Tongue (tissue), 2 donors: ENCODE data around the gene PLEKHM2. TPM values are rescaled to one million over a fixed set of nuclear protein-coding genes. Genes with fewer than 3 reads are reported as not detected.
A peak's percentile ranks its signal among the peaks of the same experiment; 100 is the strongest.
"Not testable (repeated sequence)": the region's sequence is repeated elsewhere in the genome, so short reads cannot be mapped to it uniquely, and the experiment has no call there.

Source experiments
- DNase-seq: peaks from one replicate; pipeline ENCODE4 v3.0.0-alpha.2; 2015
- total RNA-seq: library from RNA; depleted of rRNA; stranded (reverse); fragments of >200 nt; gene quantifications from one replicate; pipeline ENCODE4 v1.2.3, GENCODE V29; 2014

The PLEKHM2 gene
- total RNA-seq, 1 donor from 2014 or later, result 55.1 TPM

DNA sequence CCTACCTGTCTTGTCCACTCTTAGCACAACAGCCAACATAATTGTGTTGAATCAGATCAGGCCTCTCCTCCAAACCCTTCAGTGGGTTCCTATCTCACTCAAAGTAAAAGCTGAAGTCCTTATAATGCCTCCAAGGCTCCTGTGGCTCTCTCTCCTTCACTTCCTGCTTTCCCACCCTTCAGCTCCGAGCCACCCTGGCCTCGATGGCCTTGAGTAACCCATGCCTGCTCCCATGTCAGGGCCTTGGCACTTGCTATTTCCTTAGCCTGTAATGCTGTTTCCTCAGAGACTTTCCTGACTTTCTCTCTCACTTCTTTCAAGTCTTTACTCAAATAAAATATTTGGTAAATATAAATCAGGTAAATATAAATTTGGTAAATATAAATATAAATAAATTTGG, 8.1 kb upstream of the PLEKHM2 start:
- no peak for DNase-seq

DNA sequence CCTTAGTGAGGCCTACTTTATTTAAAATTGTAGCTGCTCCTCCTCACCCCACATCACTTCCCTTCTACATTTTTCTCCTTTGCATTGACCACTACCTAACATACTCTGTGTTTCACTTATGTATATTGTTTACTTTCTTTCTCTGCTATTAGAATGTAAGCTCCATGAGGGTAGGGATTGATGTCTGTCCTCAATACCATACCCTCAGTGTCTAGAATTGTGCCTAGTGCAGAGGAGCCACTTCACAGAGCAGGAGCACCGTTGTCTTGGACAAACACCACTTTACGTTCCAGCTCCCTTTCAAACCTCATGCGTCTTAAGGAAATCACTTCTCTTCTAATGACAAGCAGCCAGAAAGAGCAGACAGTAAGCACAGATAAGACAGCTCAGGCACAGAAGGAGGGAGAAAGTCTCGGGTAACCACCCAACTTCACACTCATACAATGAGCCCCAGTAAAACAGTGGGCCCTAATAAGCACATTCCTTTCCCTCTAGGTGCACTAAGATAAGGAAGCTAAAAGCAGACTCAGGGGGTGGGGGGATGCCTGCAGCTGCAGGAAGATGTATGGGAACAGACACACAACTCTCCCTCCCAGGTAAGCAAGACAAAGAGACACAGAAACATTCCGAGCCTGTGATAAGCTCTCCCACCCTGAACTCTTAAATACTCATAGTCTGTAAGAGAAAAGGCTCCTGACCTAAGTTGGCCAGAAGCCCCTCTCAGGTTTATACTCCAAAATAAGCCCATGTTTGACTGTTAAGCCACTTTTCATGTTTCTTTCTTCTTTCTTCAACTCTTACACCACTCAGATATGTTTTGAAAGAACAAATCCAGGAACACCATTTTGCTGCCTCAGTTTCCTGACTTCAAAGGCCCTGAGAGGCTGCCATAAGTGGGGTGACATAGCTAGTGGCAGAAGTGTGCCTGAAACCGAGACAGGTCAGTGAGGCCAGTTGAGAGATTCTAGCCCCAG, 7.1 kb upstream of the PLEKHM2 start:
- DNase-seq, result no peak

DNA sequence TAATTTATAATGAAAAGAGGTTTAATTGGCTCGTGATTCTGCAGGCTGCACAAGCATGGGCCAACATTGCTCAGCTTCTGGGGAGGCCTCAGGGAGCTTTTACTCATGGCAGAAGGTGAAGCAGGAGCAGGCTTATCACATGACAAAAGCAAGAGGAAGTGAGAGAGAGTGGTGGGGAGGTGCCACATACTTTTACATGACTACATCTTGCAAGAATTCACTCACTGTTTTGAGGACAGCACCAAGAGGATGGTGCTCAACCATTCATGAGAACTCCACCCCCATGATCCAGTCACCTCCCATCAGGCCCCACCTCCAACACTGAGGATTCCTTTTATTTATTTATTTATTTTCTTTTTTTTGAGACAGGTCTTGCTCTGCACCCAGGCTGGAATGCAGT, 5.5 kb upstream of the PLEKHM2 start:
- DNase-seq, result no peak

DNA sequence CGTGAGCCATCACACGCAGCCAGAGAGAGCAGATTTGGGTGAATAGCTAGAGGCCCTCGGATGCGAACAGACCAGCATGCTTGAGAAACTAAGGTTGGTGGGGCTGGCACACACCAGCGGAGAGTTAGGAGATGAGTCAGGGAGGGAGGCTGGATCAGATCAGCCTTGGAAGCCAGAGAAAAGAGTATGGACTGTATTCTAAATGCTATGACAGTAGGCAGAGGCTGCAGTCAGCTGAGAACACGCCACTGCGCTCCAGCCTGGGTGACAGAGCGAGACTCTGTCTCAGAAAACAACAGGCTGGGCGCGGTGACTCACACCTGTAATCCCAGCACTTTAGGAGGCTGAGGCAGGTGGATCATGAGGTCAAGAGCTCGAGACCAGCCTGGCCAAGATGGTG, 4.0 kb upstream of the PLEKHM2 start:
- DNase-seq, result no peak

DNA sequence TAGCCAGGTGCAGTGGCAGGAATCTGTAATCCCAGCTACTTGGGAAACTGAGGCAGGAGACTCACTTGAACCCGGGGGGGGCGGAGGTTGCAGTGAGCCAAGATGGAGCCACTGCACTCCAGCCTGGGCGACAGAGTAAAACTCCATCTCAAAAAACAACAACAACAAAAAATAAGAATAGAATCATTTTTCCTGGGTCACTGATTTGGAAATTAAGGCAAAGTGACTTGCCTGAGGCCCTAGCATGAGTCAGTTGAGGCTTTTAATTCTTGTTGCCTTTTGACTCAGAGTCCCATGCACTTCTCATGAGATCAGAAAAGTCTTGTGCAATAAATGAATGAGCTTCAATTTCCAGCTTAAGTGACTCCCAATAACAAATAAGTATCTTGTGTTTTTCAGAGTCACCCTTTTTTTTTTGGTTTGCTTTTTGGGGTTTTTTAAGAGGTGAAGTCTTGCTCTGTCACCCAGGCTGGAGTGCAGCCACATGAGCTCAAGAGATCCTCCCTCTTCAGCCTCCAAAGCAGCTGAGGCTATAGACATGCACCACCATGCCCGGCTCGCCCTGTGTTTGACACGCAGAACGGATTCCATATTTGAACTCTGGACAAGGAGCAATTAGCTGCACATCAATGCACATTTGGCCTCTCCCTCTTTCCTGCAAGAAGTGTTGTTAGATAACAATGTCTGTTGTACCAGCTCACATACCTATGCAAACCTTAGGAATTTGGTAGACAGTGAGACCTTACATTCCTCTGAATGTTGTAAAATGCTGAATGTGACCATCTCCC, 3.4 kb upstream of the PLEKHM2 start:
- no peak for DNase-seq

DNA sequence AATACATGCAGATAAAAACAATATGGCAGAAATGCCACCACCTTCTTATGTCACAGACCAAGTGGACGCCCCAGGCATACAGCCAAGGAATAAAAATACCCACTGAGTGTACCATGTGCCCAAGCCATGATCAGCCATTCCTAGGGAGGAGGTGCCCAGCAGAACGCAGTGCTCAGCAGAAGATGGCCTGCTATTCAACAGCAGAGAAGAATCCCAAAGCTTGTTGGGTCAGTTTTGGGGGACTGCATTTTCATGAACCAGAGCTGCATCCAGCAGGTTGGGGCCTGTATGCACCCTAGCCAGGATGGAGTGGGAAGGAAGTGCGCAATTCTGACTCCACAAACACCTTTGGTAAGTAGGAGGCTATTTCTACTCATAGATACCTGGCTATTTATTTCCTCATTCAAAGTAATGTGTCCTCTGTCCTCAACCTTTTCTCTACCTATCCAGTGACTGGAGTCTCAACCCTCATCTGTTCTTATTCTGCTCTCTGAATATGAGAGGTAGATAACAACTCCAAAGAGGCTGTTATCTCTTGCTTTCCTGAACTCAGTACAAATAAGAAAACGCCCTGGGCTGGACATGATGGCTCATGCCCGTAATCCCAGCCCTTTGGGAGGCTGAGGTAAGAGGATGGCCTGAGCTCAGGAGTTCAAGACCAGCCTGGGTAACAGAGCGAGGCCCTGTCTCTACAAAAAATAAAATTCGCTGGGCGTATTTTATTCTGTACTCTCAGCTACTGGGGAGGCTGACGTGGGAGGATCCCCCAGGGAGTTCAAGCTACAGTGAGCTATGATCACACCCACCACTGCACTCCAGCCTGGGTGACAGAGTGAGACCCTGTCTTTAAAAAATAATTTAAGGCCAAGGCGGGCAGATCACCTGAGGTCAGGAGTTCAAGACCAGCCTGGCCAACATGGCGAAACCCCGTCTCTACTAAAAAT, 2.5 kb upstream of the PLEKHM2 start:
- DNase-seq, result peak; percentile 27

DNA sequence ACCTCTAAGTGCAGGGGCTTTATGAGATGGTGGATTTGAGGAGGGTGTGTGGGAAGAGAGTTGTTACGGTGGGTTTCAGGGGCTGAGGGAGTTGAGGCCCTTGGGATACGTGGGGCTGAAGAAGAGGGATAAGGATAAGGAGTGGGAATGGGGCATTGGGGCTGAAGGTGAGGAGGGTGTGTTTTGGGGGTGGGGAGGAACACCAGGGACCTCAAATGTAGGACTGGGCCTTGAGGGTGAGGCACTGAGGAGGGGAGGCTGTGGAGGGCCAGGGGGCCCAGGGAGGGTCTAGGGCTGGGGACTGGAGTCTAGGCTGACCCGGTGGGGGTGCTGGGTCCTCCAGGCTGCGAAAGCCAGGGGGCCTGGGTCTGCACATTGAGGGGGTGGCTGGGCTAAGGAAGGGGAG, 1.2 kb upstream of the PLEKHM2 start:
- no peak for DNase-seq

DNA sequence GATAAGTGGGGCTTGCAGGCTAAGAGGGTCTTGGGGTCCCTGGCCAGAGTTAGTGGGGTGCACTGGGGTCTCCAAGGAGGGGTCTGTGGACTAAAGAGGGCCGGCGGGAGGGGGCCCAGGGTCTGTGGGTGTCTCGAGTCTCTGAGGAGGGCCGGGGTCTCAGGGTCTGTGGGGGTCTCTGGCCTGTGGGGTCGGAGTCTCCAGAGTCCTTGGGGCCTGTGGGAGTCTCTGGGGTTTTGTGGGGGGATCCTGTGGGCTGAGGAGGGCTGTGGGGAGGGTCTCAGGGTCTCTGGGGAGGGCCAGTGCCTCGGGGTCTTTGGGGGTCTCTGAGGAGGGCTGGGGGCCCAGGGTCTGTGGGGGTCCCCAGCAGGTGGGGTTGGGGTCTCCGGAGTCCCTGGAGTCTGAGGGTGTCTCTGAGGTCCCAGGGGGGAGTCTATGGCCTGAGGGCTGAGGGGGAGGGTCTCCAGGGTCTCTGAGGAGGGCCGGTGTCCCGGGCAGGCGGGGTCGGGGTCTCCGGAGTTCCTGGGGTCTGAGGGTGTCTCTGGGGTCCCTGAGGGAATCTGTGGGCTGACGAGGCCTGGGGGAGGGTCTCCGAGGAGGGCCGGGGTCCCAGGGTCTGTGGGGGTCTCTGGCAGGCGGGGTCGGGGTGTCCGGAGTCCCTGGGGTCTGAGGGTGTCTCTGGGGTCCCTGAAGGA, 628 bp upstream of the PLEKHM2 start:
- no peak for DNase-seq

DNA sequence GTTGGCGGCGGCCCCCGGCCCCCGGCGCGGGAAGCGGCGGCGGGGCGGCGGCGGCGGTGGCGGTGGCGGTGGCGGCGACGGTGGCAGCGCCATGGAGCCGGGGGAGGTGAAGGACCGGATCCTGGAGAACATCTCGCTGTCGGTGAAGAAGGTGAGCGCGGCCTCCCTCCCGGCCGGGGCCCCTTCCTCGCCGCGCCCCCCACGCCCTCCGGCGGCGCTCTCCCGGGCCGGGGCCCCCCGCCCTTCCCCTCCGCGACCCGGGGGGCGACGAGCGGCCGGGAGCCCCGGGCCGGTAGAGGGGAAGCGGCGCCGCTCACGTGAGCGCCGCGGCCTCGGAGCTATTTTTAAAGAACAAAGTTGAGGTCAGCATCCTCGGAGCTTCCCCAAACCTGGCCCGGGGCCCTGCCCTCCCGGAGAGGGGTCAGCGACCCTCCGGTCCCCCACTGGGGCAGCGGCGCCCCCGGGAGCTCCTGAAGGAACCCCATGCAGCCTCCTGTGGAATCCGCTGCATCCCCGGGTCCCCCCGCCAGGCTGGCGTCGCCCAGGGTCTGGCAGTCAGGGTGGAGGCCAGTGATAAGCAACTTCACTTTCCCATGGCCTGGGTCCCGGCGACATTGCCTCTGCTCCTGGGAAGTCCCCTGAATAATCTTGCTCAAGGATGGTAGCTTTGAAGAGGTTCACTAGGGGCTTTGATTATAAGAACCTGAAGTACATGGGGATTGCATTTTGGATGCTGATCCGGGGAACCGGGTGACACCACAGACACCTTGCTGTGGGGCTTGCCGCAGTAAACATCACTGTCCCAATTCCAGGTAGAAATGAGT, 560 bp downstream of the PLEKHM2 start:
- peak; percentile 57 for DNase-seq

DNA sequence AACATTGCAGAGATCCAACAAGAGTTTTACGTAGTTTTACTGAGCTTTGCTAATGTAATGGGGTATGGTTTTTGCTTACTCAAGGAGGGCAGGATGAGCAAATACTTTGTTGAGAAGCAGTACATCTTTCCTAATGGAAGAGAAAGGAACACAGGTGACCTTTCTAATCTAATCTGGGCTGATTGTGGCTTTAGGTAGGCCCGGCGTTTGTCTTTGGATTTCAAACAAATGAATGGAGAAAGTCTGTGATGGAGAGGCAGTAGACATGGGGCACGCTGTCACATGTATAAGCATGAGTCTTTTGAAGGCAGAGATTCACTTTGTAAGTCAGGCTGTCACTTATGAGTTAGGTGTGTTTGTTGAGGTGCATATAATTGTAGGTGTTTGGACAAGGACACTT, 1.7 kb downstream of the PLEKHM2 start:
- DNase-seq, result peak; percentile 21

DNA sequence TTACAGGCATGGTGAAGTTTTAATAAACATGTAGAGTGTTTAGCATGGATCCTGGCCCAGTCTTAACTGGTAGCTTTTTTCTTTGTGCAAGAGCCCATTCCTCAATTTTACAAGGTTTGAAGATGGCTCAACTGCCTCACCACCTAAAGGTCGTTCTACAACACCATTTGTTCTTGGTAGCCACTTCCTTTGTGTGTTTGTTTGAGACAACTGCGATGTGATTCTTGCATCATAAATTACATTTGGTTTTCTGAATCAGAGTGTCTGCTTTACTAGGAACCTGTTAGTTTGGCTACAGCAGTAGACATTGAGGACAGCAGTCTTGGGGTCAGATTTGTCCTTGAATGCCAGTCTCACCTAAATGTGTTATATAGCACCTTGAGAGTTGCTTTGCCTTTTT, 3.3 kb downstream of the PLEKHM2 start:
- no peak for DNase-seq

DNA sequence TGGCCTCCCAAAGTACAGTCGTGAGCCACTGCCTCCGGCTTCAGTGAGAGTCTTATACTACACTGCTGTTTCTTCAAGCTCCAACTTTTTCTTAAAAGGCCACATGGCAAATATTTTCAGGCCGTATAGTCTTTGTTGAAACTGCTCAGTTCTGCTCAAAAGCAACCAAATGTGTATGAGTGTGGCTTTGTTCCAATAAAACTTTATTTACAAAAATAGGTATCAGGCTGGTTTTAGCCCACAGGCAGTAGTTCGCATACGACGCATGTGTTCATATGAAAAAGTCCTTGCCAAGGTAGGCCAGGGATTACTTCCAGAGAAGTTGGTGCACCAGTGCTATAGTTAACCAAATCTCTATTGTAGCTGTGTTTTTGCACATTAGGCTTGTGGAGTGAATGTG, 6.2 kb downstream of the PLEKHM2 start:
- DNase-seq, result no peak

DNA sequence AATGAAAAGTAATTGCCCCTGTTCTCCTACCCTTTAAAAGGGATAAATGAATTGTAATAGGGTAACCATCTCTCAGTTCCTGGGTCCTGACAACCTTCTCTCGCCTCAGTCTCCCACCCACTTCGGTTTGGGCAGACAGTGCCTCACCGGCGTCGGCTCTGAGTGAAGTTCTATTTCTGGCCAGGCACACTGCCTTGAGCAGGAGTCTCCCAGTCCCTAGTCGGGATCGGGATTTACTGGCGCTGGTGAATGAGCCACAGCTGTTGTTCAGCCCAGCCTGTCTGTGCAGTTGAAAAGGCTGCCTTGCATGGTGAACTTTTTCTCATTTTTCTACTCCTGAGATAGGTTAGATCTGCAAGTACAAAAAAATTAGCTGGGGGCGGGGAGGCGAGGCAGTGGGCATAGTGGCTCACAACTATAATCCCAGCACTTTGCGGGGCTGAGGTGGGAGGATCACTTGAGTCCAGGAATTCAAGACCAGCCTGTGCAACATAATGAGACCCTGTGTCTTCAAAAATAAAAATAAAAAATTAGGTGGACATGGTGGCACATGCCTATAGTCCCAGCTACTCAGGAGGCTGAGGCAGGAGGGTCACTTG, 7.4 kb downstream of the PLEKHM2 start:
- DNase-seq, result peak; percentile 79

DNA sequence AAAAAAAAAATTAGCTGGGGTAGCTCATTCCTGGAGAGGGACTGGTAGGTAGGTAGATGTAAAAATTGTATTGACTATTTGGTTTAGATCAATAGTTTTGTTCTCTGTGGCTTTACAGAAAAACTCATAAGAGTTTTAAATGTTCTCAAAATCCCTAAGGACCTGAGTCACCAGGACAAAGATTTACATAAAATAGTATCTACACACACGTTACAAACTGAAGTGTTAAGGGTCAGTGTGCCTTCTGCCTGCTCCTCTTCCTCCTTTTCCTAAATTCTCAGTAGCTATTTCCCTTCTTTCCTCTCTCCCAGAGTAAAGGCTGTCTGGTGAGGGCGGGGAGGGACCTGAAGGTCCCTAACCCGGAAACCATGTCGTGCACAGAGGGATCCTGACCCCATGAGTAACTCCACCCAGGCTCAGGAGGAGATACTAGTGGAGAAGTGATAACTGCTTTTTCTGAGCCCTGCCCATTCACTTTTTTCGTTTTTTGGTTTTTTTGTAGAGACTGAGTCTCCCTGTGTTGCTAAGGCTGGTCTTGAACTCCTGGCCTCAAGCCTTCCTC, 8.1 kb downstream of the PLEKHM2 start:
- DNase-seq, result no peak

DNA sequence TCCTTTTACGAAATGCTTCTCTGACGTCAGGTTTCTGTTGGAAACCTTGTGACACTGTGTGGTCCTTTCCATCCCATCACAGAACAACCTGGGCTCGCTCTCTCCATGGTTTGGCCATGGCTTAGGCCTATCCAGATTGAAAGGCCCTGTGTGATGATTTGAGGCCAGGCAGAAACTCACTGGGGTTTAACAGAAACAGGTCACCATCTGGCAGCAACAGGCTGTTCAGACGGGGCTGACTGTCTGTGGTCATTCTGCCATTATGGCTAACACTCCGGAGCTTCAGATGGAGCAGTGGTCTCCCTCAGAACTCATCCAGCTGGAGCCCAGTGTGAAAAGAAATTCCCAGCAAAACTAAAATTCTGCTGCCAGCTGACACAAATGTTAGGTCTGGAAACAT, 9.3 kb downstream of the PLEKHM2 start:
- DNase-seq, result no peak

DNA sequence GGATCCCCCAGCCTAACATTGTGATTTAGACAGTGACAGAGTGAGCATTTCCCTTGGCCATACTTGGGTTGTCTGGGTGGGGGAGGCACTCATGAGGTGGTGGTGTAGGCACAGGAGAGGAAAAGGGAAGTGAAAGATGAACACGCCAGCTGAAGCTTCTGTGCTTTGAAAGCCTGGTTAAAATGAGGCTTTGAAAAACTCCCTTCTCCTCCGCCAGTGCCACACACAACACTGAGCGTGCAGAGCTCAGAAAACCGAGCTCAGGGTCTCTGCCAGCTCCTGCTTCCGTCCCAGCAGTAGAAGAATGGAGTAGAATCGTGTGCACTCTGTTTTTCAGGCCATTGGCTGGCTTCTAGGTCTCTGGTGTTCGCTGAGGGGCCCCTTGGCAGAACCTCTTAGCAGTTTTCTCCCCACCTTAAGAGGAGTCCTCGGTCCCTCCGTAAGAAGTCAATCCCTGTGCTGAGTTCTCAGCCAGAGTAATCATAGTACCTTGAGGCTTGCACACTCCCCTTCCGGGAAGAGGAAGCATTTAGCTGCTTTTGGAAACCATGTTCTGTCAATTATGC, 12.9 kb downstream of the PLEKHM2 start:
- DNase-seq, result no peak

DNA sequence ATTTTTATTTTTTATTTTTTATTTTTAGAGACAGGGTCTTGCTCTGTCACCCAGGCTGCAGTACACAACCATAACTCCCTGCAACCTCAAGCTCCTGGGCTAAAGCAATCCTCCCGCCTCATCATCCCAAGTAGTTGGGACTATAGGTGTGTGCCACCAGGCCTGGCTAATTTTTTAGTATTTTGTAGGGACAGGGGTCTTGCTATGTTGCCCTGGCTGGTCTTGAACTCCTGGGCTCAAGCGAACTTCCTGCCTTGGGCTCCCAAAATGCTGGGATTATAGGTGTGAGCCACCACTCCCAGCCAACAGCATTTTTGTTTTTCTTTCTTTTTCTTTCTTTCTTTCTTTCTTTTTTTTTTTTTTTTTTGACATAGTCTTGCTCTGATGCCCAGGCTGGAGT, 14.1 kb downstream of the PLEKHM2 start:
- no peak for DNase-seq

DNA sequence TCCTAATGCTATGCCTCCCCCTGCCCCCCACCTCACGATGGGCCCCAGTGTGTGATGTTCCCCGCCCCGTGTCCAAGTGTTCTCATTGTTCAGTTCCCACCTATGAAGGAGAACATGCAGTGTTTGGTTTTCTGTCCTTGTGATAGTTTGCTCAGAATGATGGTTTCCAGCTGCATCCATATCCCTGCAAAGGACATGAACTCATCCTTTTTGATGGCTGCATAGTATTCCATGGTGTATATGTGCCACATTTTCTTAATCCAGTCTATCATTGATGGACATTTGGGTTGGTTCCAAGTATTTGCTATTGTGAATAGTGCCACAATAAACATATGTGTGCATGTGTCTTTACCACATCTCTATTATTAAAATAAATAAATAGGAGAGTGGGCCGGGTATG, 15.2 kb downstream of the PLEKHM2 start:
- DNase-seq, result not testable (repeated sequence)

DNA sequence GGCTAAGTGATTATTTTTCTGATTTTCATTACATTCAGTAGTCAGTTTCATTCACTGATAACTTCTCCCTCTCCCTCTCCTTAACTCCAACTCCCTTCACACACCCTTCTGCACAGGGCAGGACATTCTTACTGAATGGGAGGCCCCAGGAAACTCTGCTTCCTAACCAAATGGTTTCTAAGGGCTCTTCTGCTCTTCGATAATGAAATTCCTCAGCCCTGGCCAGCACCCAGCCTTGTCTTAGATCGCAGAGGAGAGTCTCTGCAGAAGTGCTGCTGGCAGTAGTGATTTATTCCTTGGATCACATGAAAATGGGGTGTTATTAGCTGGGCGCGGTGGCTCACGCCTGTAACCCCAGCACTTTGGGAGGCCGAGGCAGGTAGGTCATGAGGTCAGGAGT, 16.4 kb downstream of the PLEKHM2 start:
- DNase-seq, result no peak

DNA sequence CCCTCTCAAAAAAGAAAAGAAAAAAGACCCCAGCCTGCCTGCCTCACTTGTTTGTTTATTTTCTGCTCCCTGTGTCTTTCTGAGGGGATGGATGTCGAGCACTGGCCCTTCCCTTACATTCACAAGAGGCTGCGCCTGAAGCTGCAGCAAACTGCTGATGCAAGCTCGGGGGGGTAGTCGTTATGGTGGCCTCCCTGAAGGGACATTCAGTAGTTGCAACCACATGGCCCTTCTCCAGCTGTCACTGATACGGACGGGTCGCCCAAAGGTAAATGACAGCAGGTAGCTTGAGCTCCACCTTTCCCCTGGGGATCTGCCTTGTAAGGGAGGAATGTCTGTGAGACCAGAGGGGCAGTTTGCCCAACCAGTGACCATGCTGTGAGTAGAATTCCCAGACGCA, 17.7 kb downstream of the PLEKHM2 start:
- DNase-seq, result no peak
